GM23338 (cell line): Measurements from ENCODE around the gene SLC15A5. TPM values are rescaled to one million over a fixed set of nuclear protein-coding genes. Genes with fewer than 3 reads are reported as not detected.

Experiments
- ATAC-seq: fragments of 200-7000 bp; cut with Tn5 transposase; 3 replicates; pipeline ENCODE4 v1.9.1; 2020
- DNase-seq: peaks from one replicate; pipeline ENCODE4 v3.0.0-alpha.2; 2015; ENCODE audit warnings: low spot score
- H2AFZ ChIP-seq: fragments of 200-600 bp; sonication (generic); 2 replicates; pipeline ENCODE4 v1.8.0; 2016; ENCODE audit warnings: antibody characterized with exemption, mild to moderate bottlenecking, moderate library complexity
- H3F3A ChIP-seq: fragments of 200-600 bp; sonication (generic); replicated peaks from 2 replicates; pipeline ENCODE4 v1.8.0; 2017; ENCODE audit warnings: antibody characterized with exemption, mixed run types, low read depth
- H3K27ac ChIP-seq: fragments of 200-600 bp; sonication (generic); 2 replicates; pipeline ENCODE4 v1.6.1; 2016; ENCODE audit warnings: low read depth
- H3K27me3 ChIP-seq: fragments of 200-600 bp; sonication (generic); 2 replicates; pipeline ENCODE4 v1.8.0; 2016; ENCODE audit warnings: mild to moderate bottlenecking, mixed run types, moderate library complexity; ENCODE audit not compliant: insufficient read depth
- H3K36me3 ChIP-seq: fragments of 200-600 bp; sonication (generic); 2 replicates; pipeline ENCODE4 v1.8.0; 2016; ENCODE audit warnings: mild to moderate bottlenecking; ENCODE audit not compliant: insufficient read depth
- H3K4me1 ChIP-seq: fragments of 200-600 bp; sonication (generic); 2 replicates; pipeline ENCODE4 v1.8.0; 2016; ENCODE audit warnings: mild to moderate bottlenecking, moderate library complexity; ENCODE audit not compliant: insufficient read depth
- H3K4me2 ChIP-seq: fragments of 200-600 bp; sonication (generic); 2 replicates; pipeline ENCODE4 v1.7.1; 2017; ENCODE audit warnings: mixed run types
- H3K4me3 ChIP-seq: fragments of 200-600 bp; sonication (generic); 2 replicates; pipeline ENCODE4 v1.6.1; 2016; ENCODE audit warnings: mixed run types
- H3K79me2 ChIP-seq: fragments of 200-600 bp; sonication (generic); replicated peaks from 2 replicates; pipeline ENCODE4 v1.8.0; 2017; ENCODE audit warnings: mild to moderate bottlenecking; ENCODE audit not compliant: insufficient read depth
- H3K9me2 ChIP-seq: fragments of 200-600 bp; sonication (generic); 2 replicates; pipeline ENCODE4 v1.8.0; 2017; ENCODE audit not compliant: insufficient read depth
- H4K20me1 ChIP-seq: fragments of 200-600 bp; sonication (generic); replicated peaks from 2 replicates; pipeline ENCODE4 v1.8.0; 2017; ENCODE audit warnings: mild to moderate bottlenecking; ENCODE audit not compliant: insufficient read depth
- H3K27ac Mint-ChIP-seq: 2 replicates; pipeline ENCODE4 v1.8.0; 2020; ENCODE audit warnings: inconsistent platforms, mild to moderate bottlenecking, moderate library complexity, mixed read lengths
- H3K27me3 Mint-ChIP-seq: 3 replicates; pipeline ENCODE4 v1.8.0; 2022; ENCODE audit warnings: low read depth, mild to moderate bottlenecking, moderate library complexity, mixed read lengths, inconsistent platforms; ENCODE audit not compliant: insufficient read depth, poor library complexity
- H3K36me3 Mint-ChIP-seq: 3 replicates; pipeline ENCODE4 v1.8.0; 2021; ENCODE audit warnings: low read depth, mild to moderate bottlenecking, inconsistent platforms, moderate library complexity, mixed read lengths
- H3K4me1 Mint-ChIP-seq: 3 replicates; pipeline ENCODE4 v1.8.0; 2020; ENCODE audit warnings: mild to moderate bottlenecking, inconsistent platforms, mixed read lengths
- H3K4me3 Mint-ChIP-seq: 3 replicates; pipeline ENCODE4 v1.8.0; 2021; ENCODE audit warnings: moderate library complexity, mild to moderate bottlenecking, inconsistent platforms, mixed read lengths
- H3K9me3 Mint-ChIP-seq: 3 replicates; pipeline ENCODE4 v1.8.0; 2020; ENCODE audit warnings: moderate library complexity, mild to moderate bottlenecking, inconsistent platforms, mixed read lengths
- CREB1 ChIP-seq: fragments of 250-450 bp; sonication (Bioruptor Pico); IDR thresholded peaks from 2 replicates; pipeline ENCODE4 v1.5.0; 2020; ENCODE audit warnings: low read depth, mild to moderate bottlenecking, moderate library complexity
- CTCF ChIP-seq, 2 experiments: fragments of 200-600 bp in 1 of 2; sonication (generic) in 1 of 2; conservative IDR thresholded peaks; 2 replicates each; pipeline versions ENCODE4 v1.5.1 to v1.6.1; 2016 to 2017; ENCODE audit warnings: antibody characterized with exemption in 2 of 2, low read depth in 2 of 2, mild to moderate bottlenecking in 2 of 2, moderate library complexity in 1 of 2
- ETS1 ChIP-seq: IDR thresholded peaks from 2 replicates; pipeline ENCODE4 v1.6.1; 2016; ENCODE audit warnings: antibody characterized with exemption
- EZH2 ChIP-seq: fragments of 200-600 bp; sonication (generic); IDR thresholded peaks from one replicate; pipeline ENCODE4 v1.8.0; 2017; ENCODE audit warnings: antibody characterized with exemption, mild to moderate bottlenecking, low read depth; ENCODE audit not compliant: unreplicated experiment
- EZH2phosphoT487 ChIP-seq: fragments of 200-600 bp; sonication (generic); IDR thresholded peaks from one replicate; pipeline ENCODE4 v1.8.1; 2018; ENCODE audit warnings: antibody characterized with exemption; ENCODE audit not compliant: unreplicated experiment
- JUNB ChIP-seq: IDR thresholded peaks from one replicate; pipeline ENCODE4 v1.6.1; 2016; ENCODE audit warnings: antibody characterized with exemption; ENCODE audit not compliant: unreplicated experiment
- NANOG ChIP-seq: IDR thresholded peaks from 2 replicates; pipeline ENCODE4 v1.6.1; 2016; ENCODE audit warnings: antibody characterized with exemption, borderline replicate concordance
- POLR2AphosphoS5 ChIP-seq: IDR thresholded peaks from 2 replicates; pipeline ENCODE4 v1.6.1; 2016; ENCODE audit warnings: antibody characterized with exemption, low read depth
- STAT1 ChIP-seq: IDR thresholded peaks from one replicate; pipeline ENCODE4 v1.6.1; 2016; ENCODE audit warnings: antibody characterized with exemption; ENCODE audit not compliant: unreplicated experiment
- ZNF114 ChIP-seq: fragments of 250-450 bp; sonication (Bioruptor Pico); IDR thresholded peaks from 2 replicates; pipeline ENCODE4 v1.5.0; 2020; ENCODE audit warnings: mild to moderate bottlenecking, moderate library complexity
- ZNF331 ChIP-seq: fragments of 250-450 bp; sonication (Bioruptor Pico); IDR thresholded peaks from 2 replicates; pipeline ENCODE4 v1.5.0; 2020; ENCODE audit warnings: low read depth, mild to moderate bottlenecking, moderate library complexity
- polyA plus RNA-seq: library from polyadenylated mRNA; unstranded; fragments of >200 nt; fragmentation: Nextera tagmentation; extraction: Ambion mirVana; gene quantifications from 2 replicates; pipeline ENCODE4 v1.2.1, GENCODE V29; 2016
- total RNA-seq: library from RNA; depleted of rRNA; stranded (reverse); fragments of >200 nt; shearing (Covaris generic); gene quantifications from 2 replicates; pipeline ENCODE4 v1.2.3, GENCODE V29; 2014
- TF ChIP-seq, protein P1 (sequence below): IDR thresholded peaks from one replicate; pipeline ENCODE4 v1.6.1; 2018; ENCODE audit warnings: antibody characterized with exemption; ENCODE audit not compliant: unreplicated experiment

The SLC15A5 gene
- total and polyA plus RNA-seq, 2 experiments from 2014 or later, result not detected

GRCh38 chr12:16303939-16304338, 26.5 kb upstream of the SLC15A5 start:
- Histone ChIP-seq H3F3A (no peaks in the 10 kb centered on the region), H3K27ac (no peak overlapping the region), H3K4me3 (no peak overlapping the region), H3K4me2 (no peak overlapping the region), H3K9me2 (no peaks in the 10 kb centered on the region; the same call in 1 of the 2 replicates), H3K27me3 (no peaks in the 10 kb centered on the region), H2AFZ (no peak overlapping the region), H4K20me1 (no peaks in the 10 kb centered on the region), H3K4me1 (peaks cover 12% of the 10 kb centered on the region; the same call in 1 of the 2 replicates), H3K79me2 (no peaks in the 10 kb centered on the region), H3K36me3 (no peaks in the 10 kb centered on the region)
- peaks cover 3% of the 10 kb centered on the region; the same call in 1 of the 3 replicates for H3K36me3 Mint-ChIP-seq
- H3K4me1 Mint-ChIP-seq, result peaks cover 4% of the 10 kb centered on the region; the same call in 2 of the 3 replicates
- H3K27me3 Mint-ChIP-seq, result no peaks in the 10 kb centered on the region
- ATAC-seq (no peak), DNase-seq (no peak)
- no peak overlapping the region for H3K4me3 Mint-ChIP-seq
- H3K9me3 Mint-ChIP-seq, result peaks cover 11% of the 10 kb centered on the region
- no peak overlapping the region for H3K27ac Mint-ChIP-seq
- no peak for TF ChIP-seq CTCF (conservative IDR thresholded peaks at IDR 0.05; ENCODE audit: low read depth in 2 of 2)
- TF ChIP-seq NANOG, result no peak
- TF ChIP-seq, protein P1, sequence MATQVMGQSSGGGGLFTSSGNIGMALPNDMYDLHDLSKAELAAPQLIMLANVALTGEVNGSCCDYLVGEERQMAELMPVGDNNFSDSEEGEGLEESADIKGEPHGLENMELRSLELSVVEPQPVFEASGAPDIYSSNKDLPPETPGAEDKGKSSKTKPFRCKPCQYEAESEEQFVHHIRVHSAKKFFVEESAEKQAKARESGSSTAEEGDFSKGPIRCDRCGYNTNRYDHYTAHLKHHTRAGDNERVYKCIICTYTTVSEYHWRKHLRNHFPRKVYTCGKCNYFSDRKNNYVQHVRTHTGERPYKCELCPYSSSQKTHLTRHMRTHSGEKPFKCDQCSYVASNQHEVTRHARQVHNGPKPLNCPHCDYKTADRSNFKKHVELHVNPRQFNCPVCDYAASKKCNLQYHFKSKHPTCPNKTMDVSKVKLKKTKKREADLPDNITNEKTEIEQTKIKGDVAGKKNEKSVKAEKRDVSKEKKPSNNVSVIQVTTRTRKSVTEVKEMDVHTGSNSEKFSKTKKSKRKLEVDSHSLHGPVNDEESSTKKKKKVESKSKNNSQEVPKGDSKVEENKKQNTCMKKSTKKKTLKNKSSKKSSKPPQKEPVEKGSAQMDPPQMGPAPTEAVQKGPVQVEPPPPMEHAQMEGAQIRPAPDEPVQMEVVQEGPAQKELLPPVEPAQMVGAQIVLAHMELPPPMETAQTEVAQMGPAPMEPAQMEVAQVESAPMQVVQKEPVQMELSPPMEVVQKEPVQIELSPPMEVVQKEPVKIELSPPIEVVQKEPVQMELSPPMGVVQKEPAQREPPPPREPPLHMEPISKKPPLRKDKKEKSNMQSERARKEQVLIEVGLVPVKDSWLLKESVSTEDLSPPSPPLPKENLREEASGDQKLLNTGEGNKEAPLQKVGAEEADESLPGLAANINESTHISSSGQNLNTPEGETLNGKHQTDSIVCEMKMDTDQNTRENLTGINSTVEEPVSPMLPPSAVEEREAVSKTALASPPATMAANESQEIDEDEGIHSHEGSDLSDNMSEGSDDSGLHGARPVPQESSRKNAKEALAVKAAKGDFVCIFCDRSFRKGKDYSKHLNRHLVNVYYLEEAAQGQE, result no peak
- no peak for TF ChIP-seq ZNF114 (CRISPR knock-in tag)
- TF ChIP-seq ZNF331 (CRISPR knock-in tag), result no peak
- no peak for TF ChIP-seq EZH2
- TF ChIP-seq POLR2AphosphoS5, result no peak
- TF ChIP-seq CREB1 (CRISPR knock-in tag), result no peak
- TF ChIP-seq JUNB, result no peak
- no peak for TF ChIP-seq ETS1
- TF ChIP-seq STAT1, result no peak
- TF ChIP-seq EZH2phosphoT487, result no peak
